GM10248 (cell line): ENCODE data around the gene MCM5.
"Not testable (repeated sequence)": the region's sequence is repeated elsewhere in the genome, so short reads cannot be mapped to it uniquely, and the experiment has no call there.

ENCODE experiments used
- CTCF ChIA-PET: fragments of 300-600 bp; sonication (Branson Sonifier 250); formaldehyde crosslinking; extraction: SDS; loops from one replicate; lab custom pipeline; 2021; ENCODE audit warnings: antibody characterized with exemption; lab: Yijun Ruan, JAX
- POLR2A ChIA-PET: fragments of 350-650 bp; sonication (Branson Sonifier 250); formaldehyde crosslinking; extraction: SDS; loops from one replicate; lab custom pipeline; 2020; ENCODE audit warnings: antibody characterized with exemption; lab: Yijun Ruan, JAX
- DNase-seq: peaks from one replicate; pipeline ENCODE4 v3.0.0; 2012; ENCODE audit errors: extremely low spot score
- TF ChIP-seq, protein P1 (sequence below): IDR thresholded peaks from 2 replicates; pipeline ENCODE4 v1.5.1; 2012; ENCODE audit warnings: mild to moderate bottlenecking, low read depth; ENCODE audit errors: extremely low read depth, missing control alignments, control extremely low read depth

The MCM5 gene

DNA sequence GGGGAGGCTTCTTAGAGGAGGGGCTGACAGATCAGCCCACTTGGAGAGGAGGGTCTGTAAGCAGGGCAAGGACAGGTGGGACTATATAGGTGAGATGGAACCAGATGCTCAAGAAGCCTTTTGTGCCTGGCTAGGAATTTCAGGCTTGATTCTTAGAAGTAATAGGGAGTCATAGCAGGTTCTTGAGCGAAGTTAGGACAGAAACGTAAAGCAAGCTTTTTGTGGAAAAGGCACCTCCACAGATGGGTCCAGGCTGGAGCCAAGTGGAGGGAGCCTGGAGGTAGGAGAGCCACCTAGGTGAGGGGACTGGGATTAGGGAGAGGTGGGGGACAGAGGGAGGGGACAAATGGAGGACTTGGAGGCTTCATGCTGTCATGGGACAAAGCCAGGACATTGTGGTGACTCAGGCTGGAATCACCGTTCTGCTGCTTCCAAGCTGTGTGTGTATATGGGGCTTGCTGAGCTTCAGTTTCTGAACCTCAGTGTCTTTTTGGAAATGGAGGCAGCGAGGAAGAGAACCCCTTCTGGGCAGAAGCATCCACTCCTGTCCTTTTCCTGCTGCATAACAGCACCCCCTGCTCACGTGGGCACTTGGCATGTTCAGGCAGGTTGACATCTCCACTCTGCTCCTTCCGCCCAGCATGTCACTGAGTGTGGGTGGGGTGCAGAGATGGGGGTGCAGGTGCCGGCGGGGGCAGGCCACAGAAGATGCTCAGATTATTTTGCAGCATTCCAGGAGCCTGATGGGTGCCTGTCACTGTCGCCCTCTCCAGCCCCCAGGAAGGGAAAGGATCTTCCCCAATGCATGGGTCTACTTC lies 58.0 kb downstream of the MCM5 start:
- ChIA-PET CTCF (interaction anchor here (1.3 kb wide), 1 partner anchor 10 kb away, joined by 3 read pairs; no protein-coding TSS in a partner anchor), POLR2A (no interaction called here)
- DNase-seq = no peak
- TF ChIP-seq, protein P1, sequence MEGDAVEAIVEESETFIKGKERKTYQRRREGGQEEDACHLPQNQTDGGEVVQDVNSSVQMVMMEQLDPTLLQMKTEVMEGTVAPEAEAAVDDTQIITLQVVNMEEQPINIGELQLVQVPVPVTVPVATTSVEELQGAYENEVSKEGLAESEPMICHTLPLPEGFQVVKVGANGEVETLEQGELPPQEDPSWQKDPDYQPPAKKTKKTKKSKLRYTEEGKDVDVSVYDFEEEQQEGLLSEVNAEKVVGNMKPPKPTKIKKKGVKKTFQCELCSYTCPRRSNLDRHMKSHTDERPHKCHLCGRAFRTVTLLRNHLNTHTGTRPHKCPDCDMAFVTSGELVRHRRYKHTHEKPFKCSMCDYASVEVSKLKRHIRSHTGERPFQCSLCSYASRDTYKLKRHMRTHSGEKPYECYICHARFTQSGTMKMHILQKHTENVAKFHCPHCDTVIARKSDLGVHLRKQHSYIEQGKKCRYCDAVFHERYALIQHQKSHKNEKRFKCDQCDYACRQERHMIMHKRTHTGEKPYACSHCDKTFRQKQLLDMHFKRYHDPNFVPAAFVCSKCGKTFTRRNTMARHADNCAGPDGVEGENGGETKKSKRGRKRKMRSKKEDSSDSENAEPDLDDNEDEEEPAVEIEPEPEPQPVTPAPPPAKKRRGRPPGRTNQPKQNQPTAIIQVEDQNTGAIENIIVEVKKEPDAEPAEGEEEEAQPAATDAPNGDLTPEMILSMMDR = no peak

DNA sequence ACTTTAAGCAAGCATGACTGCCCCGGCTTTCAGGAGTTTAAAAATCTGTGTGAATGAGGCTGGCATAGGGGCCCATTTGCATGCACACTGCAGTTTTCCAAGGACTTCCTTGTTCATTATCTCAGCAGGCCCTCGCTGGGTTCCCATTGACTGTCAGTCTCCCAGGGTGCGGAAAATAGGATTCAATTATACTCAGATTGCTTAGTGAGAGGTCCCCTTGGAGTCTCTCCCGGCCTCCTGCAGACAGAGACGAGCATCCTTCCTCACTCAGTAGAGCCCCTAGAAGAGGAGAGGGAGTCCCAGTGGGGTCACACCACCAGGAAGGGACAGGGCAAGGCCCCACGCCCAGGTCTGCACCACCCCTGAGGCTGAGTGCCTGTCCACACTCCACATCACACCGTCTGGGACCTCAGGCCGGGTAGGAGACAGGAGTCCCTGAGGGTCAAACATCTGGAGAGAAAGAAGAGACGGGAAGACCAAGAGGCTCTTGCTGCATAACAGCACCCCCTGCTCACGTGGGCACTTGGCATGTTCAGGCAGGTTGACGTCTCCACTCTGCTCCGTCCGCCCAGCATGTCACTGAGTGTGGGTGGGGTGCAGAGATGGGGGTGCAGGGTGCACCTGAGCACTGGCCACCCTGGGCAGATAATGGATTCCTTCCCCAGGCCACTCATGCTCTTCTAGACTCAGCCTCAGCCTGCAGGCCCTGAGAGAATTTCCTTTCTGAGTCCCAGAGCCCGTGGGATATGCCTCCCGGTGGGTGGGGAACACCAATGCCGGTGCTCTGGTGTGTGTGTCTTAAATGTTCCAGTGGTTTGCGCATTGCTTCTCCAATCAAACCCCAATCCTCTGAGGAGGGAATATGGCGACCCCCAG lies 58.8 kb downstream of the MCM5 start:
- ChIA-PET POLR2A (no interaction called here), CTCF (no interaction called here)
- TF ChIP-seq, protein P1 = no peak
- no peak for DNase-seq

DNA sequence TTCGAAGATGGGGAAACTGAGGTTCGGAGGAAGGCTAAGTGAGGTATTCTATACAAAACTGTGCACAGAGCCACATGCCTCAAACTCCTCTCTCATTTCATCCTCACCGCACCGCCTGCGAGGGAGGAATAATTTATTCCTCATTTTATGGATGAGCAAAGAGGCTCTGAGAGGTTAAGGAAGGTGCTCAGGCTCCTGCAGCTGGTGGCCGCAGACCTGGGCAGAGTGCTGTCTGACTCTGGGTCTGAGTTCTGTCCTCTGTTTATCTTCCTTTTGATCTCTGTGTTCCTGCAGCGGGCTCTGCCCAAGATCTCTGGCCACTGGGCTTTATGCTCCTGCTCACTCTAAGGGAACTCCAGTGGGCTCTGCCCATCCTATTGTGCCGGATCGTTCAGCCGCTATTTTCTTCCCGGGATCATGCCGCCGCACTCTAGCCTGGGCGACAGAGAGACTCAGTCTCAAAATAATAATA lies 59.5 kb downstream of the MCM5 start:
- CTCF ChIA-PET = no interaction called here
- TF ChIP-seq, protein P1 = no peak
- POLR2A ChIA-PET = no interaction called here

DNA sequence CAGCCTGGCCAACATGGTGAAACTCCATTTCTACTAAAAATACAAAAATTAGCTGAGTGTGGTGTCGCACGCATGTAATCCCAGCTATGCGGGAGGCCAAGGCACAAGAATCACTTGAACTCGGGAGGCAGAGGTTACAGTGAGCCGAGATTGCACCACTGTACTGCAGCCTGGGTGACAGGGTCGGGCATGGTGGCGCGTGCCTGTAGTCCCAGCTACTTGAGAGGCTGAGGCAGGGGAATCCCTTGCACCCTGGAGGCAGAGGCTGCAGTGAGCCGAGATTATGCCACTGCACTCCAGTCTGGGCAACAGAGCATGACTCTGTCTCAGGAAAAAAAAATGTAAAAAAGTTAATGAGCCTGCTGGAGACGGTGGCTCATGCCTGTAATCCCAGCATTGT lies 60.0 kb downstream of the MCM5 start:
- DNase-seq, CTCF ChIA-PET, POLR2A ChIA-PET: not testable (repeated sequence)

More for the DNA sequence above, 59.5 kb downstream of the MCM5 start:
- DNase-seq = no peak

DNA sequence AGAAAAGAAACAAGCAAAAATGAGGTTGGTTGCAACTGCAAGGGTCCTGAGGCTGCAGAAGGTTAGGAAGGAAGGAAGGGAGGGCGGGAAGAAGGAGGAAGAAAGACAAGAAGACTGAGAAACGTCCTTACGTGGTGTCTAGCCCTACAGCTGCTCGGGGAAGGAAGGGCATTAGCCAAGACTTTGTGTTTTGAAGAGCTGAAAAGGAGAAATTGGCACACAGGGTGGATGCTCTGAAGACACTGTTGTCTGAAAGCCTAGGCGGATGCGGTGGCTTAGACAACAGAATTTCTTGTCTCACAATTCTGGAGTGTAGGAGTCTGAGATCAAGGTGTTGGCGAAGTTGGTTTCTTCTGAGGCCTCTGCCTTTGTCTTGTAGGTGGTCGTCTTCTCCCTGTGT lies 60.7 kb downstream of the MCM5 start:
- ChIA-PET POLR2A (no interaction called here), CTCF (no interaction called here)
- TF ChIP-seq, protein P1 = no peak
- DNase-seq = no peak

DNA sequence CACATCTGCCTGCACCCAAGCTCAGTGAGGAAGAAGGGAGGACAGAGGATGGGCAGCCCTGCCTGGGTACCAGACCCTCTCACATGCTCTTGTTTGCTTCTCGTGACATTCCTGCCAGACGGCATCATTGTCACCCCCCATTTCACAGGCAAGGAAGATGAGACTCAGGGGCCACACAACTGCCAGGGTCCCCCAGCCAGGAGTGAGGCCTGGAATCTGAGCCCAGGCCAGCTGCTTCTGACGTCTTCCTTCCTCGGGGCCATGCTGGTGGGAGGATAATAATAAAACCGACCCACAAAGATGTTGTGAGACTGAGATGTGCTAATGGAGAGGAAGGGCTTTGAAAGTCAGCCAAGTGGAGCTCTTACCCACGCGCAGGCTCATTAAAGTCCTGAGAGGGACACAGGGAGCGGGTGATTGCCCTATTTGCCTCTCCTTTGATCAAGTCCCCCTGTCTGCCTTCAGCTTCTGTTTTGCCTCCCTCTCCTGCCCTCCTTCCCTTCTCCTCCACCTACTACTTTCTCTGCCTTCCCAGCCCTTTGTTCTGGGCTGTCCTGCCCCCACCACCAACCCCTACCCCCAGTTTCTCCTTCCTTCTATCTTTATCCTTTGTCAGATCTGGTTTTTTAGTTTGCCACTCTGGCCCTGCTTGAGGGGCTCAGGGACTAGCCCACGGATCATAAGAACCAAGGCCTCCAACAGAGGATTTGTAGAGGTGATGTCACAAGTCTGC lies 62.7 kb downstream of the MCM5 start:
- ChIA-PET CTCF (no interaction called here), POLR2A (no interaction called here)
- TF ChIP-seq, protein P1 = no peak
- DNase-seq = no peak
